GM21723 (cell line): ENCODE results near the gene SKP1.
A peak's percentile ranks its signal among the peaks of the same experiment; 100 is the strongest.

Experiments
- ATAC-seq: cut with Tn5 transposase; IDR thresholded peaks from one replicate; pipeline ENCODE4 v1.9.1; 2021; ENCODE audit warnings: mild to moderate bottlenecking, moderate library complexity; ENCODE audit not compliant: unreplicated experiment

SKP1 gene

GRCh38 chr5:134113902-134114875, 62.6 kb downstream of the SKP1 start, which contains the start of gene TCF7:
TCF7 (plus strand) TSS chr5:134114681; CDS start chr5:134114907, 226 bp downstream.
- ATAC-seq: peak; percentile 82

- ATAC-seq: no peak
These were observed 63.3 kb downstream of the SKP1 start for GRCh38 chr5:134113363-134113889.

DNA sequence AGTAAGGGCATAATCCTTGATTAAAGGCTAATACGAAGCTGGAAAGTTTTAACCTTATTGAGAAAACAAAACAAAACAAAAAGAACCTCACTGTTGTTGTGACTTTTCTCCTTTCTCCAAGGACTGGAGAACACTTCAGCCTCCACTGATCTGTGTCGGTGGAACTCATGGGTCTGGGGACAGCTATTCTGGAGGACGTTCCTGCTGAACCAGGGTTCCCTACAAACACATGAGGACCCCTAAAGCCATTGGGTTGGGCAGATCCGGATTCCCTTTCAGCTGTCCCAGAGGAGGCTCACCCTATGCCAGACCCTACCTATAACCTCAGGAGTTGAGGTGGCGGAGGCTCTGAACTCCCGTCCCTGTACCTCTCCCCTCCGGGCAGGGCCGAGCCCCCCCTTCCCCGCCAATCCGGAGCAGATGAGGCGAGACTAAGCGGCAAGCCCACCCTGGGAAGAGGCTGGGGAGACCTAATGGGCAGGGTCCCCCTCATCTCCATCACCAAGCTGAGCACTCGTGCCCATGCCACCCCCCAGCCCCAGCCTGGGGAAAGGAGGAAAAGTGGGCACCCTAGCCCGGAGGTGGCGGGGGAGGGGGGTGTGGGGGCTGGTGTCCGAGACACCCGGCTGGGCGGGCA, 63.9 kb downstream of the SKP1 start:
- no peak for ATAC-seq

GRCh38 chr5:134111741-134112647, 64.8 kb downstream of the SKP1 start:
- ATAC-seq: no peak

- ATAC-seq: no peak
These were observed 66.4 kb downstream of the SKP1 start for GRCh38 chr5:134110382-134110781.

DNA sequence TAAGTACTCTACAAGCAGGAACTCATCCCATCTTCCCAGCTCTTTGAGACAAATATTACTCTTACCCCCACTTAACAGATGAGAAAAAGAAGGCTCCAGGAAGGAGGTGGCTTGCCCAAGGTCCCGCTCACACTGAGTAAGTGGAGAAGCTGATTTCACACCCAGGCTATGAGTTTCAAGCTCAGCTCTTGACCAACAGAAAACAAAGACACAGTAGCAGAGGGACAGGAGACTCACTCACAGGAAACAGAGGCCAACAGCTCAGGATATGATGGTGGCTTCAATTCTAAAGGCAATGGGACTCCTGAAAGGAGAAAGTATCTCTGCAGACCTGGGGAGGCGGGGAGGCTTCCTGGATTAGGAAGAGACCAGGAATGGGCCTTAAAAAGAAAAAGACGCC, 69.0 kb downstream of the SKP1 start:
- no peak for ATAC-seq

DNA sequence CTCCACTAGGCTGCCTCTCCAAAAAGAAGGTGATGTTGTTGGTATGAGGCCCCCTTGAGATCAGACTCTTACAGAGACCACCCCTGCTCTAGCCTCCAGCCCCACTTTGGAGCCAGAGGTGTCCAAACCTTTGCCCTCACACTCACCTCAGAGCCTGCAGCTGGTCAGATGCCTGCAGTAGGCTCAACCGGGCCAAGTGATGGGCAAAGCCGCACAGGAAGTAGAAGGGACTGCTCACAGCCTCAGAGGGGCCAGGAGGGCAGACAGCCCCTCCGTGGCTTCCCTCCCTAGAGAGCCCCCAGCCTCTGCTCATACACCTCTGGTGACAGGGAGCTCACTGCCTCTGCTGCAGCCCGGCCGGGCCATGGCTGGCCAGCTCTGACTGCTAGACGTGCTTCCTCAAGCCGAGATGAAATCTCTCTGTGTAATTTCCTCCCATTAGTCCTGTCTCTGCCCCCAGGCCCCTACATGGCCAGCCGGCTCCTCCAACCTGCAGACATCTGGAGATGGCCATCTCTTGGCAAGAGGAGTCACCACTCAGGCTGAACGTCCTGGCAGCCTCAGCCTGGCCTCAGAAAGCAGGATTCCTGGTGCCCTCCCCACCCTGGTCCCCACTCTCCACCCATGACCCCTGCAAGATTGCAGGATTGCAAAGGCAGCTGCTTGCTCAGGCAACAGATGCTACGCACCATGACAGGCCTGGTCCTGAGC, 69.6 kb downstream of the SKP1 start:
- ATAC-seq: no peak

GRCh38 chr5:134103998-134104654, 72.6 kb downstream of the SKP1 start:
- ATAC-seq: no peak

DNA sequence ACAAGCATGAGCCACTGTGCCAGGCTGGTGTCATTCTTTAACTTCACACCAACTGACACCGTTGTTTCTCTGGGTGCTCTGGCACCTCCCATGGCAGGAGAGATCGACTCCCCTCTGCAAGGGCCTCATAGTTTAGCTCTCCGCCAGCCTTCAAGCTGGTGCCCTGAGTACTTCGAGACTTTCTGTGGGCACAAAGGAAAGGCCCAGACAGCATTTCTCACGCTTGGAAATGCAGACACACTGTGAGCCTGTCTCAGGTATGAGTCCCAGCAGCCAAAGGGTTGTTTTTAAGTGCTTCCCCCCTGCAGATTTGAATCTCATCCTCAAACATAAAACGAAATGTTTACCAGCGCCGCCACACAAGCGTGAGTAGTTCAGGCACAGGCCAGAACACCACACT, 73.4 kb downstream of the SKP1 start:
- no peak for ATAC-seq

DNA sequence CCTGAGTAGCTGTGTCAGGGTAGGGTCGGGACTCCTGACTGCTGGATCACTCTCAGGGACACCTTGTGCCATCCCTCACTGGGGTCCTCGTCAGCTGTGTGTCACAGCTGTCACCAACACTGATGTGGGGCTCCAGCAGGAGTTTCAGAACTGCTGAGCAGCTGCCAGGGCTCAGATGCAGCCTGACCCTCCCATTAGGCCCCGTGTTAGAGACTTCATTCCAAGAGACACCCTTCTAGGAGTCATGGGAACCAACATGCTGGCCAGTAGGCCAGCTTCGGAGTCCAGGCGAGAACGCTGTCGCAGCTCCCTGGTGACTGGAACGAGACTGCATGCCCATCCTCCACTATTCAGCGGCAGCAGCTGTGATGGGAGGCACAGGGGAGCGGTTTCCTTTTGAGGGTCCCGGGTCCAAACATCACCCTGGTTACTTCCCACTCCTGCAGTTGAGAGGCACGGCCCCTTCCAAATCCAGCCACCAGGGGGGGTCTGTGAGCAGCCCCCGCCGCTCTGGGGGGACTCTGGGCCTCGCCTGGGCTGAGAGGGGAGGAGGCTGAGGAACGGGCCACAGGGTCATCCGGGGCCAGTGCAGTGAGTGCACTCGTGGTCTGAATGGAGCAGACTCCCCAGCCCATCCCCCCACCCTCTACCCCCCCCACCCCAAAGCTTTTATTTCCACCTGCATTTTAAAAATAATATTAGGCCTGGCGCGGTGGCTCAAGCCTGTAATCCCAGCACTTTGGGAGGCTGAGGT, 74.9 kb downstream of the SKP1 start:
- no peak for ATAC-seq

GRCh38 chr5:134100283-134101091, 76.3 kb downstream of the SKP1 start:
- peak; percentile 82 for ATAC-seq

- no peak for ATAC-seq
These were observed 76.8 kb downstream of the SKP1 start for GRCh38 chr5:134099939-134100282.

GRCh38 chr5:134099288-134099872, 77.4 kb downstream of the SKP1 start:
- ATAC-seq: no peak
